ENCODE results near the gene CIC.

- TF ChIP-seq CTCF (IDR thresholded peaks at IDR 0.05): no peak
- TF ChIP-seq POLR2AphosphoS5 (IDR thresholded peaks at IDR 0.05): no peak
These were observed 23.9 kb downstream of the CIC start for GRCh38 chr19:42292963-42293362.
